Mesodermal cell (in vitro differentiated cells): Measurements from ENCODE around the gene TCERG1L.

Experiments used
- H3K27ac ChIP-seq: 2 replicates; pipeline ENCODE4 v1.7.0; 2013; ENCODE audit warnings: mild to moderate bottlenecking, low read depth, low read length, moderate library complexity; ENCODE audit not compliant: severe bottlenecking
- H3K36me3 ChIP-seq: 2 replicates; pipeline ENCODE4 v1.7.1; 2013; ENCODE audit warnings: mild to moderate bottlenecking, low read length, moderate library complexity; ENCODE audit not compliant: control insufficient read depth, insufficient read depth
- H3K4me1 ChIP-seq: one replicate; pipeline ENCODE4 v1.7.1; 2013; ENCODE audit warnings: mild to moderate bottlenecking, low read length; ENCODE audit not compliant: insufficient read depth, control insufficient read depth, poor library complexity, severe bottlenecking
- H3K4me3 ChIP-seq: 2 replicates; pipeline ENCODE4 v1.7.0; 2013; ENCODE audit warnings: low read length, control low read depth, mild to moderate bottlenecking; ENCODE audit not compliant: insufficient read depth, poor library complexity, severe bottlenecking; ENCODE audit errors: extremely low read depth
- H3K9me3 ChIP-seq: 2 replicates; pipeline ENCODE4 v1.7.1; 2013; ENCODE audit warnings: mild to moderate bottlenecking, low read length, moderate library complexity; ENCODE audit not compliant: control insufficient read depth
- WGBS, 2 experiments: methylation state at CpG; one replicate each; pipeline ENCODE4 v1.1.5; 2013; ENCODE audit warnings: missing lambda C conversion rate in 2 of 2; ENCODE audit not compliant: insufficient coverage in 2 of 2; 5-methylcytosine and 5-hydroxymethylcytosine counted together

Gene TCERG1L

DNA sequence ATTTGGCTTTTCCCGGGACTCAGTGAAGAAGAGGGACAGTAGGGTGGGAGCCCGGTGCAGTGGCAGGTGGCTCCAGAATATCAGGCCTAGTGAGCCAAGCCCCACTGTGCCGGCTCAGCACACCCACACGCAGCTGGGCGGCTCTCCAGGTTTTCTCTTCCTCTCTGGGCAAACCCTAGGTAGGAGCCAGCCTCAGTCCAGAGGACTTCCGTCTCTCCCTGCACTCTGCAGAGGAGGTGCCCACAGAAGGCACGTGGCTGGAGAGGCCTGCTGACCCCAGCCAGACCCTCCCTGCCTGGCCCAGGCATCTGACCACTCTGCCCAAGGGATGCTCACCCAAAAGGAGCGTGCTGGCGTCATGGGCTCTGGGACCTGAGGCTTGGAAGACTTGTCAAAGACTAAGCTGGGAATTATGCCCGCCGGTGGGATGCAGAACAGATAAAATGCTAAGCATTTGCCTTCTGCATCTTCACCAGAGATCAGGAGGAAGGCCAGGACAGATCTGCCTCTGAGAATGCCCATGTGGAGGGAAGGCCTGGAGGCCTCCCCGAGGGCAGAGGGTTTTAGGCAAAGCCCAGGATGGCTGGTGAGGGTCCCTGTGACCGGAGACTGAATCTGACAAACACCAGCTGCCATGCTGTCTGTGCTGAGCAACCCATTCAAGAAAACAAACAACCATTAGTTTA, 40.2 kb downstream of the TCERG1L start:
- H3K9me3 ChIP-seq: no peaks in the 10 kb centered on the region

DNA sequence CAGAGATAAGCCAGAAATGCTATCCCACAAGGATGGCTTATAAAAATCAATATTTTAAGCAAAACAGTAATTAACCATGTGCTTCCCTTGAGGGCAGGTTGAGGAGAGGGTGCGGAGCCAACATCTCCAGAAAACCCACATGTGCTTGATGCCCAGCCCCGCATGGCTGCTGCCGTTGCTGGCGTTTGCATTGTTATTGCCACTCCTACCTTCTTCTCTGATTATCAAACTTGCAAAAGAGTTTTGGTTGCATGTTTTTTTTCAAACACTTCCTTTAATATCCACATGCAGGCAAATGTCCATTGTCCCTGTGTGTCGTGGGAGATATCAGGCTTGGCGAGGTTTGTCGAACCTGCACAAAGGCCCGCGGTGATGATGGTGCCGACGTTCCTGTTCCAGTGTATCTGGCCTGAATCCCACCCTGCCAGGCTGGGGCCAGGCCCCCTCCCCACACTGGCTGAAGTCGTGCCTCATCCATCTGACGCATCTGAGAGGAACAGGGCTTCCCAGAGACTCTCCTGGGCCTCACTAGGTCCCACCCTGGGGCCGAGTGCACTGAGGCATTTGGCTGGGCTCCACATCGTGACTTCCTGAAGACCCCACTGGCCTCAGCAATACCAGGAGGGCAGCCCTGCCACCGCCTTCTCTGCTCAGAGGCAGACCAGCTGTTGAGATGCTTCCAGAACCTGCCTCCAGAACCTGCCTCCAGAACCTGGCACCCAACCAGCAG, 40.9 kb downstream of the TCERG1L start:
- Histone ChIP-seq H3K9me3 (no peaks in the 10 kb centered on the region), H3K4me3 (no peak overlapping the region), H3K36me3 (no peaks in the 10 kb centered on the region), H3K4me1 (peaks cover 7% of the 10 kb centered on the region), H3K27ac (no peak overlapping the region)
- 89 to 93% methylated on average over 12 to 14 of the region's 16 CpGs for WGBS, 2 experiments

More for the DNA sequence above, 40.2 kb downstream of the TCERG1L start:
- Histone ChIP-seq H3K4me1 (peaks cover 7% of the 10 kb centered on the region), H3K36me3 (no peaks in the 10 kb centered on the region), H3K4me3 (no peak overlapping the region), H3K27ac (no peak overlapping the region)
- 93 to 94% methylated on average over 11 of the region's 13 CpGs for WGBS, 2 experiments

DNA sequence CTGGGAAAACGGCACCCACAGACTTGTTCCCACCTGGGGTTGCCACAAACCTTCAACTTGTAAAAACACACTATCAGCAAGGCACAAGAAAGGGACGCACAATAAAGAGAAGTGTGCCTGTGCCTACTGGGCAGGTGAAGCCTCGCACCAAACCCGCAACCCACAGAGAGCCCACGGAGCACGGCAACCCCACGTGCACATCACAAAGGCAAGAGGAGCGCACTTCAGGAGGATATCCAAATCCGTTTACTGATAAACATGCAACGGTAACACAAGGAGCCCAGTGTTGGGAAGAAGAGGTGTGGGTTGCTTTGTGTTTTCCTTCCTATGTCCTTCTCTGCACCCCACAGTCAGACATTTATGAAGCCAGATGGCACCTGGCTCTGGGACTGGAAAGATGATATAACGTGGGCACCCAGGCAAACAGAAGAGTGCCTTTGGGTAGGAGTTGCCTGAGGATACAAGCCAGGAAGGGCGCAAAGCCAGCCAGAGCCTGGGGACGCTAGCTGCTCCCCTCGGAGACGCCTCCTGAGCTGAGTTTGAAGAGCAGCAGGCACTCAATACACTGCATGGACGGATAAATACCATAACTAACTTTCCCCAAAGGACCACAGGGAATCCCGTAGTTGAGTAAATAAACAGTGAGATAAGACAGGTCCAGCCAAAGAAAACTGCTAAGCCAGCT, 41.6 kb downstream of the TCERG1L start:
- Histone ChIP-seq H3K9me3 (no peaks in the 10 kb centered on the region), H3K4me3 (no peak overlapping the region), H3K36me3 (no peaks in the 10 kb centered on the region), H3K27ac (no peak overlapping the region), H3K4me1 (peaks cover 7% of the 10 kb centered on the region)
- 92 to 94% methylated on average over 7 to 10 of the region's 17 CpGs for WGBS, 2 experiments

DNA sequence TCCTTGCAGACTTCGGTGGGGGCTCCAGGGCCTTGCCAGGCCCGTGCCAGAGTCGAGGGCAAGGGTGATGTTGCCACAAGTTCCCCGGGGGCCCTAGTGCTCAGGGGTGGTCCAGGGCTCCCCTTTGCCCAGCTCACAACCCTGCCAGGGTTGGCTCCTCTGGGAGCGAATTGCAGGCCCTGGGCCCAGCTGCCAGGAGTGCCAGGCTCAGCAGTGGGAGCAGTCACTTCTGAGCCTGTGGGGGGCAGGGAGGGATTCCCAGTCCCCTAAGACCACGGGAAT, 43.8 kb downstream of the TCERG1L start:
- H3K4me3 ChIP-seq: no peak overlapping the region
- peaks cover 7% of the 10 kb centered on the region for H3K4me1 ChIP-seq
- no peaks in the 10 kb centered on the region for H3K9me3 ChIP-seq
- H3K36me3 ChIP-seq: no peaks in the 10 kb centered on the region
- H3K27ac ChIP-seq: no peak overlapping the region
- 82 to 90% methylated on average over 6 of the region's 6 CpGs for WGBS, 2 experiments

DNA sequence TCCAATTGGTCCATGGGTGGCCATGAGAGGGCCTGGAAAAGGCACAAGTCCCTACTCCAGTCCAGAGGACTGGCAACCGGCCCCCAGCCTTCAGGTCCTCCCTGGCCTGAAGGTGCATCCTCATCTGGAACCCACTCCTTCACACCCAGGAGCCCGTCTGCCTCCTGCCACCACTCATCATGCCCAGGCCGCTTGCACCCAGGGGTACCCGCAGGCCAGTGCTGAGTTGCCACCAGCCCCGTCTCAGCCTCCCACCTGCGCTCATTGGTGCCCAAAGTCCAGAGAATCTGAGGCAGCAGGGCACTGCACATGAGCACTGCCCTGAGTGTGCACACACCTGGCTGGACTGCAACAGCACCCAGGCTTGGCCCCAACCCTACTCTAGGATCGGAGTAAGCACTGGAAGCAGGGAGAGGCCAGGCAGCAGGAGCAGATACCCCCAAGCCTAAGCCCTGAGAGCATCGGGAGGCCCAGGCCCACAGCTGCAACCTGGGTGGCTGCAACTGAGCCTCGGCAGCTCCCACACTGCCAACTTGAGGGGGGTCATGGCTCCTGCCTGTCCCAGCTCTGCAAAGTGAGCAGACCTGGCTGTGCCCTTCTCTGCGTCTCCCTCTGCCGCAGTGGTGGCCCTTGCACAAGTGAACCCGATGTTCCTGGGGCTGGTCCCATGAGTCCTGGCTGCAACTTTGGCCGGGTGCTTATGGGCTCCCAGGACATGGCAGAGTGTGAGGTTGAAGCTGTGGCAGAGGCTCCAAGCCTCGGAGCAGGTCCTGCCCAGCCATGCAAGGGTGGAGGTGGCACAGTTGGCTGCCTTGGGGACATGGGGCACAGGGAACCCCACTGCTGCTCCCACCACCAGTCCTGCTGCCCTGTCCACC, 44.3 kb downstream of the TCERG1L start:
- Histone ChIP-seq H3K4me3 (no peak overlapping the region), H3K9me3 (no peaks in the 10 kb centered on the region), H3K36me3 (no peaks in the 10 kb centered on the region), H3K4me1 (peaks cover 7% of the 10 kb centered on the region), H3K27ac (no peak overlapping the region)
- 92 to 95% methylated on average over 11 to 13 of the region's 14 CpGs for WGBS, 2 experiments

DNA sequence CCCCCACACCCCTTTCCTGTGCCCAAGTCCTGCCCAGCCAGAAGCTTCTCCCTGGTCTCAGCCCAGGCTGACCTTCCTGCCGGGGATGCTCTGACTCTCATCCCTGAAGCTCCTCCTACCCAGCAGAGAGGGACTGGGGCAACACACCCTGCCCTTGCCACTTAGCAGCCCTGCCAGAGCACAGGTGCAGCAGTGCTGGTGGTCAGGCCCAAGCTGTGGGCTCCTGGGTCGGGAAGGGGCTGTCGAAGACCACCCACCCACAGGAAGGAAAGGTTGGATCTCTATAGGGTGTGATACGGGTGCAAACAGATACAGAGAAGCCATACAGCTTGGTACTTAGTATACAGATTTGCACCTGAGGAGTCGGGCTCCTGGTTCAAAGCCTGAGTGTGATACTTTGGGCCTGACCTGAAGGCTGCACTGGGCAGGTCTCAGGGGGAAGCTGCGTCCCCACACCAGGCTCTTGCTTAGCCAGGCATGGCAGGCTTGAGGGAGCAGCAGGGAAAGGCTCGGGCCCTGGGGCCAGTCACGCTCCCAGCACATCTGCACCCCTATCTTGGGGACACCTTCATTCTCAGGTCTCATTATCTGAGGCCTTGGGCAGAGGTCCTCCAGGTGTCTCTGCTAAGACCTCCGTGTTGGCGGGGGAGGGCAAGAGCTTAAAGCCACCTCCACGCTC, 47.3 kb downstream of the TCERG1L start:
- Histone ChIP-seq H3K4me3 (no peak overlapping the region), H3K27ac (no peak overlapping the region), H3K9me3 (no peaks in the 10 kb centered on the region), H3K4me1 (no peaks in the 10 kb centered on the region), H3K36me3 (no peaks in the 10 kb centered on the region)
- WGBS, 2 experiments: 88 to 92% methylated on average over 8 to 10 of the region's 11 CpGs

DNA sequence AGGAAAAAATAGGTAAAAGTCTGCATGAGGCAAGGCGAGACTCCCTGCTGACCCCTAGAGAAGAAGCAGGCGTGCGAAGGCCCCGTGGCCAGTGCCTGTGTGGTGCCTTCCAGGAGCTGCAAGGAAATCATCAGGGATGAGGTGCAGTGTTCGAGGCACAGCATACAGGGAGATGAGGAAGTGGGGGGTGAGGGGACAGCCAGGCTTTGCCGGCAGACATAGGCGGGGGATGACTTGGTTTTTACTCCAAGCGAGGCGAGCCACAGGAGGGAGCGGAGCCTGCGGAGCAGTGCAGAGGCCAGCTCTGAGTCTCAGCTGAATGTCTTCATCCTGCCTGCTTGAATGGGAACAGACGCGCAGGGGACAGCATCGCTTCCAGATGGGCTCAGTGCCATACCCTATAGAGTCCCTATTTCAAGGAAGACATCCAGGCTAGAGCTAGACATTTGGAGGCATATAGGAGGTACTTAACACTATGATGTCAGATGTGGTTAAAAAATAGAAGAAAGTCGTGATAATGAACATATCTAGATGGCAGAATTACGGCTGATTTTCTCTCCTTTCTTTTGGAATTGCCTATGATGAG, 49.5 kb downstream of the TCERG1L start:
- 88 to 89% methylated on average over 12 to 14 of the region's 16 CpGs for WGBS, 2 experiments
- H3K27ac ChIP-seq: no peak overlapping the region
- H3K36me3 ChIP-seq: no peaks in the 10 kb centered on the region
- no peaks in the 10 kb centered on the region for H3K4me1 ChIP-seq
- H3K9me3 ChIP-seq: no peaks in the 10 kb centered on the region
- no peak overlapping the region for H3K4me3 ChIP-seq

DNA sequence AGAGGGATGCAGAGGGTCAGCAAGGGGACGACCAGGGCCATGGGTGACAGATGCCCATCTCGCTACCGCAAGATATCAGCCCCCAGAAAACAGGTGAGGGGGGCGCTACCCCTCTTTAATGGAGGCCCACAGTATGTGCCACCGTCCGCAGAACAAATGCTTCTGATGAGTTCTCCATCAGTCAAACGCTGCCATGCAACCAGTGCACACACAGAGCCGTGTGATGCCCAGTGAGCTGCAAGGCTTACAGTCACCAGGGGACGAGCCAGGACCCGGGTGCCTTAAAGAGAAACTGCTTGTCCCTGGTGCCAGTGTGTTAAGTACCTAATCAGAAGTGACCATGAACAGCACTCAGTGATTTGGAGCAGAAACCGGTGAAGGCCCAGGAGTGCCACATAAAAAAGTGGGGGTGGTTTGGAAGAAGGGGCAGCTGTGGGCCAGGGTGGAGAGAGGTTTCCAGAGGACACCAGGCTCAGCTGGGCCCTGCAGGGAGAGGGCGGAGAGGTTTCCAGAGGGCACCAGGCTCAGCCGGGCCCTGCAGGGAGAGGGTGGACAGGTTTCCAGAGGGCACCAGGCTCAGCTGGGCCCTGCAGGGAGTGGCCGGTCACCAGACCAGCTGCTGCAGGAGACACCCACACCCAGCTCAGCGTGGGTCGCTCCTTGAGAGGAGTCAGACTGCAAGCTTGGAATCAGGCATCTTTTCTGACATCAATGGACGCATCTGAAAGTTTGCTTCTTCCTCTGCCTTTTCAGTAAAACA, 50.9 kb downstream of the TCERG1L start:
- Histone ChIP-seq H3K9me3 (no peaks in the 10 kb centered on the region), H3K36me3 (no peaks in the 10 kb centered on the region), H3K4me3 (no peak overlapping the region), H3K27ac (no peak overlapping the region), H3K4me1 (no peaks in the 10 kb centered on the region)
- WGBS, 2 experiments: 92 to 95% methylated on average over 14 to 16 of the region's 17 CpGs

DNA sequence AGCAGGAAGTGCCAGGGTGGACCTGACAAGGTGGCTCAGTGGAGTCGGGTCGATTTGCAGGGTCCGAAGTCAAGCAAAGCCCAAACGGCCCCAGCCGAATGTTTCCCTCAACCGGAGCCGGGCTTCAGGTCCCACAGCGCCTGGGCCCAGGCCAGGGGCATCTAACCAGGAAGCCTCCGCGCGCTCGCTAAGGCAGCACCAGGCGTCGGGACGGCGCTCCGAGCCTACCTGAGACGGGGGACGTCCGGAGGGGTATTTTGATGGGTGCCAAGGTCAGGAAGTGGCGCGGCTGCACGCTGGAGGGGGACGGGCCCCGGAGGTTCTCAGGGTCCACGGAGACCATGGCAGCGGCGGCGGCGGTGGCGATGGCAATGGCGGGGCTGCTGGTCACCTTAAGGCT, 51.5 kb downstream of the TCERG1L start:
- H3K4me3 ChIP-seq: no peak overlapping the region
- H3K9me3 ChIP-seq: no peaks in the 10 kb centered on the region
- no peak overlapping the region for H3K27ac ChIP-seq
- H3K36me3 ChIP-seq: no peaks in the 10 kb centered on the region
- H3K4me1 ChIP-seq: no peaks in the 10 kb centered on the region
- 88 to 96% methylated on average over 30 to 32 of the region's 32 CpGs for WGBS, 2 experiments
